AG08396 (cell line): Measurements from ENCODE around the gene FBXL20.

Source experiments
- DNase-seq: peaks from one replicate; pipeline ENCODE4 v3.0.0; 2012; ENCODE audit warnings: low spot score, mixed read lengths

The FBXL20 gene

GRCh38 chr17:39225308-39225958 lies 176.0 kb downstream of the FBXL20 start, which contains the start of gene STAC2:
Gene STAC2 (minus strand): TSS chr17:39225945. CDS start chr17:39225502, 443 bp downstream.
- no peak for DNase-seq

- DNase-seq, result no peak
Measured at GRCh38 chr17:39224778-39225307, 176.6 kb downstream of the FBXL20 start.

- DNase-seq, result no peak
Measured at GRCh38 chr17:39223907-39224777, 177.3 kb downstream of the FBXL20 start.

GRCh38 chr17:39222866-39223834 lies 178.3 kb downstream of the FBXL20 start:
- no peak for DNase-seq

DNA sequence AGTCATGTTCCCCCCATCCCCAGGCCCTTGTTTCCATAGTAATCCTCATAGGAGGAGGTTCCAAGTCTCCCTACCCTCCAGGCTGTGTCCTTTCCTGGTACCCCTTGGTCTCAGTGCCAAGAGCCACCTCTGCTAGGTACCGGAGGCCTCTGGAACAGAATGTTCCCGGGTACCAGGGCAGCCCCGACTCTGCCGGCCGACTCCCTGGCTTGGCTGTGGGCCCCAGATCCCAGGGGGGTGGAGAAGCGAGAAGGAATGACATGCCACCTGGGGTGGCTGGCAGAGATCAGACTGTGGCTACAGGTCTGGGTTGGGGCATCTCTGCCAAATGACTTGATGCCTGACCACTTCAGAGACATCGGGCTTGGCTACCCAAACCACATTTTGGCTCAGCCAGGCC lies 179.3 kb downstream of the FBXL20 start:
- DNase-seq, result no peak

DNA sequence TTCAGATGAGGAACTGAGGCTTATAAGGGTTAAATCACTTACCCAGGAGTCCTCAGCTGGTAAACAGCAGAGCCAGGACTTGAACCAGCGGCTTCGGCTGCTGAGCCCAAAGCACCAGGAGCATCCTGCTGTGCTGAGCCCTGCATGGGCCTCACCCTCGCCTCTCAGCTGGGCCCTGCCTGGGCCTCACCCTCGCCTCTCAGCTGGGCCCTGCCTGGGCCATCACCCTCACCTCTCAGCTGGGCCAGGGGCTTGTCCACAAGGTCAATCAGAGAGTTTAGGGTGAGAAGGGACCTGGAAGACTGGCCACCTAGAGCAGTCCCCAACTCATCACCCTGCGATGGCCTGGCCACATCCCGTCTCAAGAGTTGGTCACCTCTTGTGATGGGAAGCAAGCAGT lies 179.9 kb downstream of the FBXL20 start:
- no peak for DNase-seq

DNA sequence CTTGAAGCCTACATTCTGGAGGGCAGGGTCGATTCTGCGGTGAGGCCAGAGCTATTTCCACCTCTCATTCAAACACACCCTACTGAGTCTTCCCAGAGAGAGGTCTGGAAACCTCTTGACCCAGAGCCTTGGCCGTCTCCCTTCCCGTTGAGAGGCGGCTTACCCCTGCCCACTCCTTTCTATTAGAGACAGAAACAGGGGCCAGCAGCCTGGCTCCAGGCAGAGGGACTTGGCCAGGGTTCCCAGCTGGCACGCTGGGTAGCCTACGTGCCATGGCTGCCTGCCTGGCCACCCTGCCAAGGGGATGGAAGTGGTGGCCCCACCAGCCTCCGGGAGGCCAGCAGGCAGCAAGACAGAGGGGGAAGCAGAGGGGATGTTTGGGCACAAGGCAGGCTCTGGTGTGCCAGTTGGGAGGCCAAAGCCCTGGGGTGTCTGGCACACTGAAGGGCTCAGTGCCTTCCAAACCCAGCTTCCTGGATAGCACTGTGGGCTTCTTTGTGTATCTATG lies 181.7 kb downstream of the FBXL20 start:
- no peak for DNase-seq

GRCh38 chr17:39218906-39219305 lies 182.5 kb downstream of the FBXL20 start:
- DNase-seq, result no peak

DNA sequence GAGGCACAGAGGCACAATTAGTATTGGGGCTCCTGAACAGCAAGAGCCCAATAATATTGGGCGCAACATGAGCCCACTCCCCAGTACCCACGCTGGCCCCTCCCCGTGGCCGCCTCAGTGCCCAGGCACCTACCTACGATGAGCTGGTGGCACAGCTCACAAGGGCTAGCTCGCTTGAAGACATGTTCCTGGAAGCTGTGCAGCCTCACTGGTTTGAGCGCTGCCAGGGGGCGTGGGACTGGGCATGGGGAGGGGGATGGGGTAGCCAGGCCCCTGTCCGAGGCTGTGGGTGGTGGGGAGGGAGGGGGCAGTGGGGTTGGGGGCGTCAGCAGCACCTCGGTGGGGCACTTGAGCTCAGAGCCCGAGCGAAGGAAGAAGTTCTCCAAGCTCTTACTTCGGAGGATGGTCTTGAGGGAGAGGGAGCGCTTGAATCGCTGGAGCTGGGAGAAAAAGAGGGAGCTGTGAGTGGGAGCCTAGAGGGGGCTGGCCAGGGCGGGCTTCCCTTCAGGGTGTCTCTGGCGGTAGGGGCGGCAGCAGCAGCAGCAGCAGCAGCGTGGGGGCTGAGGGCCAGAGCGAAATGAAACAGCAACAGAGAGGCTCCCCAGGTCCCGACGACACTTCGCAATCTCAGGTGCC lies 183.6 kb downstream of the FBXL20 start:
- no peak for DNase-seq

GRCh38 chr17:39213852-39214251 lies 187.6 kb downstream of the FBXL20 start:
- no peak for DNase-seq

DNA sequence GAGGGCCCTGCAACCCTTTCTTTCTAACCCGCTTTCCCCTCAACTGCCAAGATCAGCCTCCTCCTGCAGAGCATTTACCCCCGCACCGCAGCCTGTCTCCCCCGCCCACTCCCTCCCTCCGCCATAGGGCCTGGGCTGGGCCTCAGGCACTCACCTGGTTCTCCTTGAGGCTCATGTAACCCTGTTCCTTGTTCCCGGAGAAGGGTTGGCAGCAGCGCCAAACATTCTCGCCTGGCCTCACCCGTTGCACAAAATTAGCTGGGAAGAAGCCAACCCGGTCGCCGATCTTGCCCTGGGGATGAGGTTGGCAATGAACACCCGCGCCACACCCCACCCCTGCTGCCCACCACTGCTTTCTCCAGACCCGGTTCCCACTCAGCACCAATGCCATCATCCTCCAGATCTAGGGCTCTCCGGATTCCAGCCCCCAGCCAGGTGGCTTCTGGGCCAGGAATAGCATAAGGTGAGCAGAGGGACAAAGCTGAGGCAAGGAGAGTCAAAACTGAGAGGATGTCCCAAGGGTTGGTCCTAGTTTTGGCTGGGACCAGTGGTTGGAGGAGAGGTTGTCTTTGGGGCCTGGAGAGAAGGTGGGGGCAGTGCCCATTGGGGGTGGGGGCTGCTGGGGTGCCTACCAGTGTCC lies 188.5 kb downstream of the FBXL20 start:
- no peak for DNase-seq

GRCh38 chr17:39212195-39212810 lies 189.1 kb downstream of the FBXL20 start:
- DNase-seq, result no peak

- DNase-seq, result no peak
Measured at GRCh38 chr17:39210093-39210434, 191.4 kb downstream of the FBXL20 start.

DNA sequence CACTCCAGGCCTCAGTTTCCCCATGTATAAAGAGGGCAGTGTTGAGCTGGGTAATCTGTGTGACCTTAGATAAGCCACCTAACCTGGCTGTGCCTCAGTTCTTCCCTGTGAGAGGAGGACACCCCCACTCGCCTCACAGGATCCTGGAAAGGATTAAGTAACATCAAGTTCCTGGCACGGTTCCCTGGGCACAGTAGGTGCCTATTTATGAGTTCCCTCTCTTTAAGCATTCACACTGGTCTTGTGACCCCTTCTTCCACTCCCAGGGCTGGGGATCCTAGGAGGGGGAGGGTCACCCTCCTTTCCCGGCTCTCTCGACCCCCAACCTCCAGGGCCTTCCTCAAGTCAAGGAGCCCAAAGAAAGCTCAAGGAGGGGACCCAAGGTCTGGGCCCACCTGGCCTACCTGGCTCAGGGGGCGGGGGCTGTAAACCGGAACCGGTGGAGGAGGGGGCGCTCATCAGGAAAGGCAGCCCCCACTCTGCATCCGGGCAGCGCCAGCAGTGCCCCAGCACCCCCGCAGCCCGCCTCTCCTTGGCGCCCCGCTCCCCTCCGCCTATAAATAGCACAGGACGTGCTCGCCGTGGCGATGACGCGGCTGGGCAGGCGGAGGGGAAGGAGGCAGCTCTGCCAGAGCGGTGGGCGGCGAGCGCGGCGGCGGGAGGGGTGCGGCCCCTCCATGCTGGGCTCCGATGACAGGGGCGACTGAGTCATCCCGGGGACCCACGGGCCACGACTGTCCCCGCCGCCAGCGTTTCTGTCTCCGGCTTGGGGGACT lies 191.9 kb downstream of the FBXL20 start:
- DNase-seq, result peak; percentile 83

- no peak for DNase-seq
Measured at GRCh38 chr17:39208893-39209292, 192.5 kb downstream of the FBXL20 start.

GRCh38 chr17:39208136-39208535 lies 193.3 kb downstream of the FBXL20 start:
- DNase-seq, result no peak

DNA sequence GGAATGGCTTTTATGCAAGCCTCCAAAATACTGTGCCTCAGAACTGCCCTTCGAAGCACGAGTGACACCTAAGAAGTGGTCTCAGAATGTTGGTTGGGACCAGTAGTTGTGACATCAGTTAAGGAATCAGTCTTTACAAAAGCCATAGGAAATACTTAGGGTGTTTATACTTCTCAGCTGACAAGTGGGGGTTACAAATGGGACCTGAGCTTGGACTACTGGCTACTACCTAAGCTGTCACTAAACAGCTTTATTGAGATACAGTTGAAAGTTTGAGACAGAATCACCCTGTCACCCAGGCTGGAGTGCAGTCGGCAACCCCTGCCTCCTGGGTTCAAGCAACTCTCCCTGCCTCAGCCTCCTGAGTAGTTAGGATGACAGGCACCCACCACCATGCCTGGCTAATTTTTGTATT lies 196.3 kb downstream of the FBXL20 start:
- no peak for DNase-seq

GRCh38 chr17:39204245-39204644 lies 197.2 kb downstream of the FBXL20 start:
- no peak for DNase-seq
